Psoas muscle (tissue), 8 donors: Measurements from ENCODE around the gene C8B. TPM values are rescaled to one million over a fixed set of nuclear protein-coding genes. Genes with fewer than 3 reads are reported as not detected.
A peak's percentile ranks its signal among the peaks of the same experiment; 100 is the strongest.

Experiments used
- ATAC-seq, 4 donors: fragments of 200-7000 bp; cut with Tn5 transposase; one replicate each; pipeline ENCODE4 v1.9.1; 2020; ENCODE audit warnings: moderate library complexity in 3 of 4, mild to moderate bottlenecking in 2 of 4
- DNase-seq, 2 donors: peaks; one replicate each; pipeline ENCODE4 v3.0.0-alpha.2; 2020
- H3K27ac ChIP-seq: fragments of 200-600 bp; one replicate; pipeline ENCODE4 v1.8.0; 2022
- H3K27me3 ChIP-seq, 3 donors: fragments of 200-600 bp in 1 of 3; one replicate each; pipeline versions ENCODE4 v1.6.1 to v1.8.0; 2013 to 2022; ENCODE audit warnings: low read length in 2 of 3, mild to moderate bottlenecking in 2 of 3, moderate library complexity in 1 of 3; ENCODE audit not compliant: insufficient read depth in 3 of 3
- H3K36me3 ChIP-seq, 2 donors: fragments of 200-600 bp in 1 of 2; one replicate each; pipeline versions ENCODE4 v1.6.1 to v1.8.0; 2013 to 2022; ENCODE audit warnings: low read depth in 1 of 2, mild to moderate bottlenecking in 1 of 2, moderate library complexity in 1 of 2; ENCODE audit not compliant: insufficient read depth in 1 of 2
- H3K4me1 ChIP-seq: fragments of 200-600 bp; one replicate; pipeline ENCODE4 v1.8.0; 2022
- H3K4me3 ChIP-seq: fragments of 200-600 bp; one replicate; pipeline ENCODE4 v1.8.0; 2022; ENCODE audit warnings: mild to moderate bottlenecking
- H3K9me3 ChIP-seq: fragments of 200-600 bp; one replicate; pipeline ENCODE4 v1.8.0; 2022
- CTCF ChIP-seq: fragments of 200-600 bp; IDR thresholded peaks from one replicate; pipeline ENCODE4 v1.8.0; 2022; ENCODE audit warnings: antibody characterized with exemption
- WGBS, 3 donors: extraction: QIAGEN DNeasy Blood & Tissue Kit; methylation state at CpG; one replicate each; pipeline versions ENCODE4 v1.1.6 to v1.1.7; 2013; 5-methylcytosine and 5-hydroxymethylcytosine counted together
- intact Hi-C, 2 donors: fragments of 100-400 bp; cut with DNase I; formaldehyde crosslinking; loops; one replicate each; pipeline versions ENCODE4 v1.11.0 to v1.14.2; 2022
- polyA plus RNA-seq, 3 donors: library from polyadenylated mRNA; stranded (reverse); fragments of 200-250 nt; gene quantifications; one replicate each; pipeline ENCODE4 v1.2.3, GENCODE V29; 2013
- total RNA-seq, 4 donors: library from RNA; stranded (reverse); fragmentation: NEBNext Ultra II Directional in 2 of 4; extraction: Animal tissue kit (Norgen Biotek cat#: 25700) in 2 of 4; gene quantifications; one replicate each; pipeline versions ENCODE4 v1.2.1 to v1.2.4, GENCODE V29; 2021 to 2023
- donor health status: healthy with polysubstance abuse.
- donor health status: DM: no; HTN: no; CAD: no; lungs with moderate emphysema.
- donor health status: Bipolar disorder and iron deficiency.
- donor health status: healthy.
- donor health status: DM: yes; HTN: yes; CAD: no.
- donor health status: DM: no; HTN: no; CAD: no.
- donor health status: DM: no; HTN: no; CAD: no.
- donor health status: DM: yes; HTN: yes; CAD: no.

C8B gene
- total and polyA plus RNA-seq, 7 donors: not detected

GRCh38 chr1:56995414-56996100 is 29.7 kb upstream of the C8B start:
- ATAC-seq: no peak
- Histone ChIP-seq H3K36me3 (no peaks in the 10 kb centered on the region), H3K4me1 (peaks cover 3% of the 10 kb centered on the region), H3K4me3 (no peak overlapping the region), H3K27ac (no peak overlapping the region), H3K27me3 (no peaks in the 10 kb centered on the region), H3K9me3 (no peaks in the 10 kb centered on the region)
- no peak for TF ChIP-seq CTCF
- 83 to 90% (median 87%) methylated on average over 4 of the region's 4 CpGs for WGBS, 3 donors
- no peak for DNase-seq
- intact Hi-C loops: no loop called here

- no peaks in the 10 kb centered on the region for H3K36me3 ChIP-seq
- no peak for DNase-seq
- peak in 2 of 4 donors; percentile 68 to 76 for ATAC-seq
- TF ChIP-seq CTCF: no peak
- peaks cover 3% of the 10 kb centered on the region for H3K4me1 ChIP-seq
- 27 to 48% (median 30%) methylated on average over 5 of the region's 5 CpGs for WGBS, 3 donors
- H3K27me3 ChIP-seq: no peaks in the 10 kb centered on the region
- peak overlapping the region; percentile 30 for H3K4me3 ChIP-seq
- H3K27ac ChIP-seq: peak overlapping the region; percentile 70
- intact Hi-C loops: no loop called here
- H3K9me3 ChIP-seq: no peaks in the 10 kb centered on the region
These were observed 27.7 kb upstream of the C8B start for GRCh38 chr1:56993475-56993874.

- Histone ChIP-seq H3K27ac (peak overlapping the region; percentile 70), H3K36me3 (no peaks in the 10 kb centered on the region), H3K4me3 (peak overlapping the region; percentile 30), H3K27me3 (no peaks in the 10 kb centered on the region), H3K4me1 (peaks cover 3% of the 10 kb centered on the region), H3K9me3 (no peaks in the 10 kb centered on the region)
- WGBS, 3 donors: 36 to 59% (median 38%) methylated on average over 15 of the region's 15 CpGs
- ATAC-seq (peak in 3 of 4 donors; percentile 26 to 69 (median 44)), DNase-seq (no peak)
- no peak for TF ChIP-seq CTCF
- intact Hi-C loops: no loop called here
These were observed 26.7 kb upstream of the C8B start for GRCh38 chr1:56992318-56993125.

GRCh38 chr1:56991576-56991975 is 25.8 kb upstream of the C8B start:
- peaks cover 3% of the 10 kb centered on the region for H3K4me1 ChIP-seq
- H3K36me3 ChIP-seq: no peaks in the 10 kb centered on the region
- intact Hi-C loops: no loop called here
- TF ChIP-seq CTCF: no peak
- H3K27ac ChIP-seq: no peak overlapping the region
- H3K4me3 ChIP-seq: no peak overlapping the region
- no peak for DNase-seq
- no peaks in the 10 kb centered on the region for H3K9me3 ChIP-seq
- no peak for ATAC-seq
- H3K27me3 ChIP-seq: no peaks in the 10 kb centered on the region
- 92 to 94% (median 94%) methylated on average over 3 of the region's 3 CpGs for WGBS, 3 donors
